Activated CD4-positive, alpha-beta T cell treated with anti-CD3 and anti-CD28 coated beads, Interleukin-2, amount 10 ng/mL, durations not matched to agents 7 days and 5 days (primary cell): ENCODE data around the gene ACSS1. TPM values are rescaled to one million over a fixed set of nuclear protein-coding genes. Genes with fewer than 3 reads are reported as not detected.

Experiments
- CTCF ChIA-PET: fragments of 350-600 bp; sonication (Branson Sonifier 250); formaldehyde crosslinking; loops from one replicate; lab custom pipeline; 2021; ENCODE audit warnings: antibody characterized with exemption; lab: Charles Lee
- POLR2A ChIA-PET: fragments of 350-600 bp; sonication (Branson Sonifier 250); formaldehyde crosslinking; loops from one replicate; lab custom pipeline; 2021; ENCODE audit warnings: antibody characterized with exemption; lab: Charles Lee
- DNase-seq: peaks from one replicate; pipeline ENCODE4 v3.0.0-alpha.2; 2020
- H3K27ac Mint-ChIP-seq: one replicate; pipeline ENCODE4 v1.8.0; 2021; ENCODE audit warnings: mild to moderate bottlenecking, moderate library complexity, mixed read lengths
- H3K27me3 Mint-ChIP-seq: one replicate; pipeline ENCODE4 v1.8.0; 2021; ENCODE audit warnings: mixed read lengths
- H3K36me3 Mint-ChIP-seq: one replicate; pipeline ENCODE4 v1.8.0; 2021; ENCODE audit warnings: low read depth, mixed read lengths
- H3K4me1 Mint-ChIP-seq: one replicate; pipeline ENCODE4 v1.8.0; 2021; ENCODE audit warnings: mixed read lengths
- H3K4me3 Mint-ChIP-seq: one replicate; pipeline ENCODE4 v1.8.0; 2021; ENCODE audit warnings: mild to moderate bottlenecking, moderate library complexity, mixed read lengths
- H3K9me3 Mint-ChIP-seq: one replicate; pipeline ENCODE4 v1.8.0; 2021; ENCODE audit warnings: mixed read lengths
- total RNA-seq, 2 experiments: library from RNA; stranded (reverse); gene quantifications; one replicate each; pipeline ENCODE4 v1.2.3, GENCODE V29; 2021

ACSS1 gene
- total RNA-seq, 2 experiments from 2014 or later, result 41.1 to 54.1 TPM

- no peaks in the 10 kb centered on the region for H3K36me3 Mint-ChIP-seq
- peaks cover 18% of the 10 kb centered on the region for H3K27me3 Mint-ChIP-seq
- no peak overlapping the region for H3K27ac Mint-ChIP-seq
- no peak overlapping the region for H3K4me3 Mint-ChIP-seq
- ChIA-PET CTCF (interaction anchor here (1.1 to 5.6 kb wide), 5 partner anchors 9 to 145 kb away, joined by 3 to 50 read pairs (median 4); no protein-coding TSS in a partner anchor), POLR2A (no interaction called here)
- no peaks in the 10 kb centered on the region for H3K9me3 Mint-ChIP-seq
- H3K4me1 Mint-ChIP-seq, result peaks cover 20% of the 10 kb centered on the region
- DNase-seq, result no peak
Measured at GRCh38 chr20:25062841-25063240, 4.9 kb upstream of the ACSS1 start.

GRCh38 chr20:25061821-25062530 is 4.0 kb upstream of the ACSS1 start:
- H3K27ac Mint-ChIP-seq, result no peak overlapping the region
- no peak for DNase-seq
- ChIA-PET CTCF (interaction anchor here (1.1 to 5.6 kb wide), 5 partner anchors 9 to 144 kb away, joined by 3 to 50 read pairs (median 4); no protein-coding TSS in a partner anchor), POLR2A (no interaction called here)
- H3K4me3 Mint-ChIP-seq, result no peak overlapping the region
- H3K9me3 Mint-ChIP-seq, result no peaks in the 10 kb centered on the region
- H3K36me3 Mint-ChIP-seq, result no peaks in the 10 kb centered on the region
- peaks cover 20% of the 10 kb centered on the region for H3K4me1 Mint-ChIP-seq
- peaks cover 18% of the 10 kb centered on the region for H3K27me3 Mint-ChIP-seq

DNA sequence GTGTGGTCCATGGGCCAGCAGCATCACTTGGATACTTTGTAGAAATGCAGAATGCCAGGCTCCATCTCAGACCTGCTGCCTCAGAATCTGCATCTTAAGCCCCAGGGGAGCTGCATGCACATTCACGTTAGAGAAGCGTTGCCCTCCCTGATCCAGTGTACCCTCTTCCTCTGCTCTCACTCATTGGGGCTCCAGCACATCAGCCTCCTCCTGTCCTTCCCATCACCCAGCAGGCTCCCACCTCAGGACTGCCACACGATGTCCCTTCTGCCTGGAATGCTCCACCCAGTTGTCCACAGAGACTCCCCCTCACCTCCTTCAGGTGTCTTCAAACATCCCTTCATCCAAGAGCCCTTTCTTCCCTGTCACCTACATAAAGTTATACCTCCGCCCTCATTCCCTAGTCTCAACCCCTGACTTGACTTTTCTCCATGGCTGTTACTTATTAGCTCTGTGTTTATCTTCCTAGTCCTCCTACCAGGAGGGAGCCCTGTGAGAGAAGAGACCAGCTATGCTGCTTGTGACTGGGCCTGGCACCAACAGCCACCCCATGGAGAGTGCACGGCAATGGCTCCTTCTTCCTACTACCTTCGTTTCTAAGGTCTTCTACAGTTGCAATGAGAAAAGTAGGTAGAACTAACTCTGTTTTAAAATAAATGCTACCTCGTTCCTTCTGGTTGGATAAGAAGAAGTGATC is 3.3 kb upstream of the ACSS1 start:
- no peaks in the 10 kb centered on the region for H3K9me3 Mint-ChIP-seq
- H3K27ac Mint-ChIP-seq, result no peak overlapping the region
- ChIA-PET POLR2A (no interaction called here), CTCF (interaction anchor here (5.6 kb wide), 1 partner anchor 66 kb away, joined by 50 read pairs; no protein-coding TSS in a partner anchor)
- H3K4me1 Mint-ChIP-seq, result peaks cover 23% of the 10 kb centered on the region
- peaks cover 18% of the 10 kb centered on the region for H3K27me3 Mint-ChIP-seq
- H3K4me3 Mint-ChIP-seq, result no peak overlapping the region
- DNase-seq, result no peak
- H3K36me3 Mint-ChIP-seq, result no peaks in the 10 kb centered on the region

DNA sequence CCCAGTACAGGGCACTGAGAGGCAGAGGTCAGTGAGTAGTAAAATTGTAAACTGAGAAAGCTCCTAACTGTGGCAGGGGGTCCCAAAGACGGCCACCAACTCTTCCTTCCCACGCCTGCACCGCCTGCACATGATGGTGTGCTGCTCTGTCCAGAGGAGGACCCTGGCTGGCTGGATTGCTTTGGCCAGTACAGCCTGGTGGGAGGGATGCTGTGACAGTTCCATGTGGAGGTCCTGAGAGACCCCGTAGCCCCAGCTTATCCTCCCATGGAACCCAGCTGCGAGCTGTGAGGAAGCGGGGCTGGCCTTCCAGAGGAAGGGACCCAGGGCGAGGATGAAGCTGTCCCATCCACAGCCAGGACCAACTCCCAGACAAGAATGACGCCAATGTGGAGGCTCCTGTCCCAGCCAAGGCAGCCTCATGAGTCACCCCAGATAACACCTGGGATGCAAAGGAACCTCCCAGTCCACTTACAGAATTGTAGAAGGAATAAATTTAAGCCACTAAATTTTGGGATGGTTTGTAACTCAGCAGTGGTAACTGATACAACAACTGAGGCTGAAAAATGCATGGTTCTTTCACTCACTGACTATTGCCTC is 2.0 kb upstream of the ACSS1 start:
- Mint-ChIP-seq H3K9me3 (no peaks in the 10 kb centered on the region), H3K27me3 (peaks cover 18% of the 10 kb centered on the region), H3K4me1 (peaks cover 32% of the 10 kb centered on the region), H3K27ac (peak overlapping the region; percentile 91), H3K4me3 (no peak overlapping the region), H3K36me3 (peaks cover 10% of the 10 kb centered on the region)
- no peak for DNase-seq
- ChIA-PET POLR2A (no interaction called here), CTCF (interaction anchor here (0.9 to 2.0 kb wide), 3 partner anchors 16 to 66 kb away, joined by 3 to 7 read pairs (median 3); no protein-coding TSS in a partner anchor)

GRCh38 chr20:25058847-25059810 is 1.2 kb upstream of the ACSS1 start:
- H3K27ac Mint-ChIP-seq, result peak overlapping the region; percentile 91
- peaks cover 18% of the 10 kb centered on the region for H3K27me3 Mint-ChIP-seq
- peak overlapping the region; percentile 73 for H3K4me3 Mint-ChIP-seq
- DNase-seq, result peak; percentile 18
- CTCF ChIA-PET, result interaction anchor here (1.3 to 2.0 kb wide), 2 partner anchors 15 to 65 kb away, joined by 3 to 7 read pairs; no protein-coding TSS in a partner anchor
- H3K4me1 Mint-ChIP-seq, result peaks cover 41% of the 10 kb centered on the region
- H3K9me3 Mint-ChIP-seq, result no peaks in the 10 kb centered on the region
- POLR2A ChIA-PET, result interaction anchor here (1.0 kb wide), 1 partner anchor 62 kb away, joined by 3 read pairs; no protein-coding TSS in a partner anchor
- H3K36me3 Mint-ChIP-seq, result peaks cover 14% of the 10 kb centered on the region

- ChIA-PET CTCF (interaction anchor here (0.6 to 2.0 kb wide), 6 partner anchors 8 to 127 kb away, joined by 3 to 7 read pairs (median 4); no protein-coding TSS in a partner anchor), POLR2A (interaction anchor here (0.7 to 1.0 kb wide), 3 partner anchors 21 to 103 kb away, joined by 3 read pairs; no protein-coding TSS in a partner anchor)
- DNase-seq, result peak; percentile 81
- H3K4me1 Mint-ChIP-seq, result peaks cover 55% of the 10 kb centered on the region
- peaks cover 14% of the 10 kb centered on the region for H3K36me3 Mint-ChIP-seq
- peak overlapping the region; percentile 84 for H3K4me3 Mint-ChIP-seq
- H3K27ac Mint-ChIP-seq, result peak overlapping the region; percentile 94
- peaks cover 15% of the 10 kb centered on the region for H3K27me3 Mint-ChIP-seq
- H3K9me3 Mint-ChIP-seq, result no peaks in the 10 kb centered on the region
Measured at GRCh38 chr20:25057234-25058050, 497 bp downstream of the ACSS1 start.

DNA sequence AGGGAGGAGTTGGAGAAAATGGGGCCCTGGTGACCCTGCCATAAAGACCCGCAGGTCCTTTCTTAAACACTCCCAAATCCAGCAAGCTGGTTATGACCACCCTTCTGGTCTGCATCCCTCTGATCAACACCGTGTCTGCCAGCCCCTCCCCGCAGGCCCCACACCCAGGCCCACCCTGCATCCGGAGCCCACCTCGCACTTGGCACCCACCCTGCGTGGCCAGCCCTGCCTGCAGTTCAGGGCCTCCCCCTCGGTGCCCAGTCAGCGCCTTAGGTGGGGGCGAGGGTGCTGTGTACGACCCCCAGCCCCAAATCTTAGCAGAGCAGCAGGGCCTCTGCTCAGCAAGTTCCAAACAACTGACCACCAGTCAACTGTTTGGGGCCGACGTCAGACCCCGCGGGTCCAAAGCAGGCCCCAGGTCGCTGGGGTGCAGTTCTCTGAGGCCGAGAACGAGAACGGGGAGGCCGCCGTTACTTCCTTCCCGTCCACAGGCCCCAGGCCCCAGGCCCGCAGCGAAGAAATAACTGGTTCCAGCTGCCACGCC is 1.2 kb downstream of the ACSS1 start:
- no peak for DNase-seq
- no peaks in the 10 kb centered on the region for H3K9me3 Mint-ChIP-seq
- peak overlapping the region; percentile 84 for H3K4me3 Mint-ChIP-seq
- H3K27ac Mint-ChIP-seq, result peak overlapping the region; percentile 94
- CTCF ChIA-PET, result interaction anchor here (0.6 to 1.5 kb wide), 4 partner anchors 8 to 126 kb away, joined by 3 to 4 read pairs (median 4); no protein-coding TSS in a partner anchor
- H3K27me3 Mint-ChIP-seq, result peaks cover 15% of the 10 kb centered on the region
- POLR2A ChIA-PET, result interaction anchor here (0.7 kb wide), 1 partner anchor 102 kb away, joined by 3 read pairs; no protein-coding TSS in a partner anchor
- peaks cover 15% of the 10 kb centered on the region for H3K36me3 Mint-ChIP-seq
- peaks cover 58% of the 10 kb centered on the region for H3K4me1 Mint-ChIP-seq

DNA sequence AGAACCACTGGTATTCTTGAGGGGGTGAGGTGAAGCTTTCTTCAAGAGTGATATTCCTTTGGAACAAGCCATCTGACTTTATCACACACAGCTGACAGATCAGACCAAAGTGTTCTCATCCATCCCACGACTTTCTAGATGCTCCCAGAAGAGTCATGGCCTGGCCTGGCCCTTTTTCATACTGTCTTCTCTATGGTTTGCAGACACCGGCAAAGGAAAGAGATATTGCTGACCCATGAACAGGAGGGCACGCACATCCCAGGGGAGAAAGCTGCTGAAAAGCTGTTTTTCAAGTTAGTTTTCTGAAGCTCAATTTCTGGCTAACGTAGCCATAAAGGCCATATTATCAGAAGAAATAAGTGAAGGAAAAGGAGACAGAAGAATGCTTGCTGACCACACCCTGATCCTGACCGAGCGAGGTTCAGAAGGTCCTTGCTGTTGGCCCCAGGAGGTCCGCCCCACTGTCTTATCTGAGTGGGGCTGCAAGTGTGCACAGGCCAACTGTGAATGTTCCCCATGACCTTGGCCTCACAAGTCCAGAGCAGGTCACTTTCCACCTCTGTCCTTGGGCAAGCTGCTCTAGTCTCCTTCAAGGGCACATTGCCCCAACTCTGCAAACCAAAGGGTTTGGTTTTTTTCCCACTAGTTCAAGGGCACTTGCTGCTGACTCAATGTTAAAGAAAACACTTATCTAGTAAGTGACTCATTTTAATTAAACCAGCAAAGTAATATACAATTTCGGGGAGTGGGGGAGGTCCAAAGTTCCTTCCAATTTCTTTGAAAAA is 2.0 kb downstream of the ACSS1 start:
- Mint-ChIP-seq H3K27me3 (peaks cover 7% of the 10 kb centered on the region), H3K27ac (peak overlapping the region; percentile 94), H3K36me3 (peaks cover 15% of the 10 kb centered on the region), H3K9me3 (no peaks in the 10 kb centered on the region), H3K4me1 (peaks cover 61% of the 10 kb centered on the region), H3K4me3 (peak overlapping the region; percentile 84)
- DNase-seq, result no peak
- POLR2A ChIA-PET, result no interaction called here
- CTCF ChIA-PET, result no interaction called here

DNA sequence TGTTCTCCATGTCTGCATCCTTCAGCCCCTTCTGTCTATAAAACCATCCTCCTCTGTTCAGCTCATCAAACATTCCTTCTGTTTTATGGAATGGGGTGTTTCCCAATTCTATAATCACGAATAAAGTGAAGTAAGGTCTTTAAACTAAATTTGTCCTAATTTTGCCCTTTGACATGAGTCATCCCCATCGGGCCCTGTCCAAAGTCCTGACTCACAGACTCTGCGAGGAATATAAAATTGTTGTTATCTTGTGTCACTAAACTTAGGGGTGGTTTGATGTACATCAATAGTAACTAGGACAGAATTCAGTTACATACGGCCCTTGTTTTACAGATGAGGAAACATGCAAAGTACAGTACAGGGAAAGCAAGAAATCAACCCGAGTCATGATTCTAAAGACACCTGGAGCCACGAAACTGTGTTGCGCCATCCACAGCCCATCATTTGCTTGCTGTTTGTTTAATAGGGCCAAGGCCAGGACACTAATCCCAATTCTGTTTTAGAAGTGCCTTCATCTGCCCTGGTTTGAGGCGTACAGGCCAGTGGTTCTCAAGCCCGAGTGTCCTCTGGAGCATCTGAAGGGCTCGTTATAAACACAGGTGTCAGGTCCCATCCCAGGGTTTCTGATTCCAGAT is 2.8 kb downstream of the ACSS1 start:
- DNase-seq, result no peak
- peaks cover 58% of the 10 kb centered on the region for H3K4me1 Mint-ChIP-seq
- no peaks in the 10 kb centered on the region for H3K9me3 Mint-ChIP-seq
- H3K4me3 Mint-ChIP-seq, result peak overlapping the region; percentile 84
- CTCF ChIA-PET, result interaction anchor here (0.8 to 1.3 kb wide), 2 partner anchors 9 to 24 kb away, joined by 3 to 4 read pairs; no protein-coding TSS in a partner anchor
- POLR2A ChIA-PET, result no interaction called here
- peaks cover 15% of the 10 kb centered on the region for H3K36me3 Mint-ChIP-seq
- no peak overlapping the region for H3K27ac Mint-ChIP-seq
- no peaks in the 10 kb centered on the region for H3K27me3 Mint-ChIP-seq
